HG03442 (cell line): ENCODE results near the gene HIF3A.
"Not testable (repeated sequence)": the region's sequence is repeated elsewhere in the genome, so short reads cannot be mapped to it uniquely, and the experiment has no call there.

Experiments used
- ATAC-seq: cut with Tn5 transposase; IDR thresholded peaks from one replicate; pipeline ENCODE4 v1.9.1; 2021; ENCODE audit warnings: mild to moderate bottlenecking, moderate library complexity; ENCODE audit not compliant: unreplicated experiment

HIF3A gene

DNA sequence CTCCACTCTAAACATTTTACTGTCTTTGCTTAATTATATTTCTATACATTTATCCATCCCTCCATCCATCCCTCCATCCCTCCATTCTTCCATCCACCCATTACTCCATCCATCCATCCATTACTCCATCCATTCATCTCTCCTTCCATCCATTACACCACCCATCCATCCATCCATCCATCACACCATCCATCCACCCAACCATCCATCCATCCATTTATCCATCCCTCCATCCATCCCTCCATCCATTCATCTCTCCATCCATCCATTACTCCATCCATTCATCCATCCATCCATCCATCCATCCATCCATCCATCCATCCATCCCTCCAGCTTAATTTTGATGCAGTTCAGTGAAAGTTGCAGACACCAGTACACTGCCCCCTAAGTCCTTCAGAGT, 5.0 kb upstream of the HIF3A start:
- ATAC-seq, result no peak

DNA sequence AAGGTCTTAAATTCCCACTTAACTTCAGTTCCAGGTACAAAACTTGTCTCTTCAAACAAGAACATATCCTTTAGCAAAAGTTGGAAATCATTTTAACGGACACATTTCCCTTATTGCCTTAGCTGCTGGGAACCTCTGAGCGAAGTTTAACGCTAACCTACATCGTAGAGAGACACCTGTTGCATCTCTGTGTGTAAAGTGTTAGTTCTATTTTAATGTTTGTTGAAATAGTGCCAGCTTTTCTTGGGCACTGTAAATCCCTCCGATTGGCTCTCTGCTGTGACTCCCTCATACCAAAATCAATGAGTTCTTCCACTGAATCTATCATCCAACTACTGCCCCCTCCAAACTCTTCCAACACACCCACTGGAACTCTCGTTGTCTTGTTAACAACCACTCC, 2.3 kb upstream of the HIF3A start:
- no peak for ATAC-seq

- ATAC-seq, result no peak
These were observed 1.2 kb upstream of the HIF3A start for GRCh38 chr19:46295401-46296201.

DNA sequence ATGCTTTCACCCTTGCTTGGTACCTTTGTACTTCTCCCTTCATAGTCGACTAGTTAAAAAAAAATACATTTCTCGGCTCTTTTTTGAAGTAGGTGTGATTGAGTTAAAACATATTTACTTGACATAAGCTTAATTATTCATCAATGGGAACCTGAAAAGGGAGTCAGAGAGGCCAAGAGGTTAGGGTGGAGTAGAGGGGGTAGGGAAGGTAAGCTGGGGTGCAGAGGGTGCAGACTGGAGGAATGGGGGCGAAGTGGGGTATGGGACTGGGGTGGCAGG, 701 bp upstream of the HIF3A start:
- ATAC-seq, result no peak

DNA sequence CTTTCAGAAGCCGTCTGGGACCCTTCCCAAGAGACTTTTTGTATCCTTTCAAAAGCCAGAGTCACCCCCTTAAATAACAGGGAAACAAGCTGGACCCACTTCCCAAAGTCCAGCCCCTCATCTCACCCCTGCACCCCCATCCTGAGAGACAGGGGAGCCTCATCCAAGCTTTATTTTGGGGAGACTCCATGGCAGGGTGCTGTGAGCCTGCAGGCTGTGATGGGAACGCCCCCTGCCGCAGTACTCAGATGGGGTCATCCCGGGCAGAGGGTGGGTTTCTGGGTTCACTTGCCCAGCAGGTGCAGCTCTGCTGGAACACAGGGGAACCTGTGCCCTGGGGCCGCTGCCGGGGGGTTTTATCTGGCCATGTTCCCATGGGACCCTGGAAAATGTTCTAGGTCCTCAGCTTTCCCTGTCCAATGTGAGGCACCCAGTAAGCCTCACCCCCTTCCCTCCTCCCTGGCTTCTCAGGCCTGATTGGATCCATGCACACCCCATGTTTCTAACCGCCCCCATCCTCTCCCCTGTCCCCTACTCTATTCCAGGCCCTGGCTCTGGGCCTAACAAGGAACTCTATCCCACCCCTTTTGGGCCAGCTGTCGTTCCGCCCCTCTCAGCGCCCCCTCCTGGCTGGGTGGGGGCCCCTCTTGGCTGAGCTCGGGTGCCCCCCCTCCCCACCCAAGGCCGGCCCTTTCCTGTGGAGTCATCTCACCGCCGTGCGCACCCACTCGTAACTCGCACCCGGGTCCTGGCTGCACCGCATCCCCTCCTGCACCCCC, 1.0 kb downstream of the HIF3A start:
- no peak for ATAC-seq

GRCh38 chr19:46298479-46299003, 1.7 kb downstream of the HIF3A start:
- ATAC-seq, result no peak

GRCh38 chr19:46299004-46299509, 2.2 kb downstream of the HIF3A start:
- no peak for ATAC-seq

GRCh38 chr19:46299695-46300094, 2.9 kb downstream of the HIF3A start:
- no peak for ATAC-seq

DNA sequence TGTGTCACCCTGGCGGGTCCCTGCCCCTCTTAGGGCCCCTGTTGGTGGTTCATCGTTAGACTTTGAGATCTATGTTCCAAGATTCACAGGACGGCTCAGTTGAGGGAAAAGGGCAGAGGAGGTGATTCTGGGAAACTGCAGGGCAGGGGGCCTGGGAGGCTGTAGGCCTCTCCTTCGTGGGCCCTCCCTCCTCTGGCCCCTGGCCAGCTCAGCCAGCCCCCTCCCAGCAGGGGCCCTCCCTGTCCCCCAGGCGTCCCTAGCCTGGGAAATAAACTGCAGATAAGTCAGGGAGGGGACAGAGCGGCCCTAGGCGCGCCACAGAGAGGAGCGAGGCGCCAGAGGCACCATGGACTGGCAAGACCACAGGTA, 6.5 kb downstream of the HIF3A start:
- no peak for ATAC-seq

DNA sequence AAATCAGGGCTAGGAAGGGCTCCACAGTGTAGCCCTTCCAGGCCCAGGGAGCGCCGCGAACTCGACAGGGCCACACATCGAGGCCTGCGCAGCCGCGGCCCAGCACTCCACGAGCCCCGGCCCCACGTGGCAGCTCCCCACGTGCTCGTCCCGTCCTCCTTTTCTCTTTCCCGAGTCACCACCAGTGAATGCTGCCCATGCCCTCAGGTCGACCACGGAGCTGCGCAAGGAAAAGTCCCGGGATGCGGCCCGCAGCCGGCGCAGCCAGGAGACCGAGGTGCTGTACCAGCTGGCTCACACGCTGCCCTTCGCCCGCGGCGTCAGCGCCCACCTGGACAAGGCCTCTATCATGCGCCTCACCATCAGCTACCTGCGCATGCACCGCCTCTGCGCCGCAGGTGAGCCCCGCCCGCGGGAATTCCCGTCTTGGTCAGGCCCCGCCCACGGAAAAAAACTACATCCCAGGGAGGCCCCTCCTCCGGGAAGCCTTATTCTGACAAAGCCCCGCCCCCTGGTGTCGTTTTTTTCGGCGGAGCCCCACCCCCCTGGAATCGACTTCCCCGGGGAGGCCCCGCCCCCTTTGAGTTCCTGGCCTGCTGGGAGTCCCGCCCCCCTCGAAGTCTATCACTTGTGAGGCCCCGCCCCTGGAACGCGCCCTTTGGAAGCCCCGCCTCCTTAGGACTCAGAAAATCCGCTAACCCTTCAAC, 7.0 kb downstream of the HIF3A start:
- no peak for ATAC-seq

DNA sequence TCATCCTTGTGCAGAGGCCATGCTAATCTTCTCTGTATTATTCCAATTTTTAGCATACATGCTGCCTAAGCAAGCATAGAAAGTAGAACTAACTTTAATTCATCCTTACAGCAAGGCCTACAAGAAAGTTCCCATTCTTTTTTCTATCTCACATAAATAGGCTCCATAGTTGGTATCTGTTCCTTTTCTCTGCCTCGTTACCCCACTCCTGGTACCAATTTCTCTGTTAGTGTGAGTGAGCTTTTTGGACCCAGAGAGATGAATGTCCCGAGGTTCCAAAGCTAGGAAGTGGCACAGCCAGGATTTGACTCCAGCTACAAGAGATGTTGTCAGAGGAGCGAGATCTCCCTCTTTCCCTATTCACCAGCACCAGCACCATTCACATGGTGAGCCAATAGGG, 9.7 kb downstream of the HIF3A start:
- no peak for ATAC-seq

- no peak for ATAC-seq
These were observed 11.7 kb downstream of the HIF3A start for GRCh38 chr19:46308510-46308909.

DNA sequence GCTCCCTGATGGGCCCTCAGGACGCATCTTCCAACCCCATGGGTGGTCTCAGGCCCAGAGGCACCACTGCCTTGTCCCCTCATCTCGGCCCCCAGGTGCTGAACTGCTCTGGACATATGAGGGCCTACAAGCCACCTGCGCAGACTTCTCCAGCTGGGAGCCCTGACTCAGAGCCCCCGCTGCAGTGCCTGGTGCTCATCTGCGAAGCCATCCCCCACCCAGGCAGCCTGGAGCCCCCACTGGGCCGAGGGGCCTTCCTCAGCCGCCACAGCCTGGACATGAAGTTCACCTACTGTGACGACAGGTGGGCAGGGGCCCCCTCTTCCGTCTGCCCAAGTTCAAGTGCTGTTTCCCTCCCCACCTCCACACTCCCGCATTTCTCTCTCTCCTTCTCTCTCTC, 12.2 kb downstream of the HIF3A start:
- no peak for ATAC-seq

DNA sequence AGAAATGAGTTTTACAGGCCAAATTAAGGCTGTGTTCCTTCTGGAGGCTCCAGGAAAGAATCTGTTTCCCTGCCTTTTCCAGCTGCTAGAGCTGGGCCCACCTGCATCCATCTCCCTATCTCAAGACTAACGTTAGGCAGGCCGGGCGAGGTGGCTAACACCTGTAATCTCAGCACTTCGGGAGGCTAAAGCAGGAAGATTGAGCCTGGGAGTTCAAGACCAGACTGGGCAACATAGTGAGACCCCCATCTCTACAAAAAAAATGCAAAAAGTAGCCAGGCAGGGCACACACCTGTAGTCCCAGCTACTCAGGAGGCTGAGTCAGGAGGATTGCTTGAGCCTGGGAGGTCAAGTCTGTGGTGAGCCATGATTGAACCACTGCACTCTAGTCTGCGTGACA, 14.6 kb downstream of the HIF3A start:
- no peak for ATAC-seq

DNA sequence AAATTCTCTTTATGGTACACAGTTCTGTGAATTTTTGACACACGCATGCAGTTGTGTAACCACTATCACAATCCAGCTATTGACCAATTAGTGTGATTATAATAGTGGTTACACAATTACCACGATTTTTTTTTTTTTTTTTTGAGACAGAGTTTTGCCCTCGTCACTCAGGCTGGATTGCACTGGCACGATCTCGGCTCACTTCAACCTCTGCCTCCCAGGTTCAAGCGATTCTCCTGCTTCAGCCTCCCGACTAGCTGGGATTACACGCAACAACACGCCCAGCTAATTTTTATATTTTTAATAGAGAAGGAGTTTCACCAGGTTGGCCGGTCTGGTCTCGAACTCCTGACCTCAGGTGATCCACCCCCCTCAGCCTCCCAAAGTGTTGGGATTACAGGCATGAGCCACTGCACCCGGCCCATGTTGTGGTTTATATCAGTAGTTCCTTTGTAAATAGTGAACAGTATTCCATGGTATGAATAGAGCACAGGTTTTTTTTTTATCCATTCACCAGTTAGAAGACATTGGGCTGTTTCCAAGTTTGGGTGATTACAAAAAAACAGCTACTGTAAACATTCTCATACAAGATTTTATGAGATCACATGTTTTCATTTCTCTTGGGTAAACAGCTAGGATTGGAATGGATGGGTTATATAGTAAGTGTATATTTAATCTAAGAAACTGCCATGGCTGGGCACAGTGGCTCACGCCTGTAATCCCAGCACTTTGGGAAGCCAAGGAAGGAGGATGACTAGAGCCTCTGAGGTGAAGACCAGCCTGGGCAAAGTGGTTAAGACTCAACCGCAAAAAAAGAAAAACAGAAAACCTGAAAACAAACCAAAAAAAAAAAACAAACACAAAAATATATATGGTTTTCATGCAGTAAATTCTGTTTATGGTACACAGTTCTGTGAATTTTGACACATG, 17.0 kb downstream of the HIF3A start:
- ATAC-seq, result not testable (repeated sequence)

- no peak for ATAC-seq
These were observed 20.5 kb downstream of the HIF3A start for GRCh38 chr19:46317339-46317738.

DNA sequence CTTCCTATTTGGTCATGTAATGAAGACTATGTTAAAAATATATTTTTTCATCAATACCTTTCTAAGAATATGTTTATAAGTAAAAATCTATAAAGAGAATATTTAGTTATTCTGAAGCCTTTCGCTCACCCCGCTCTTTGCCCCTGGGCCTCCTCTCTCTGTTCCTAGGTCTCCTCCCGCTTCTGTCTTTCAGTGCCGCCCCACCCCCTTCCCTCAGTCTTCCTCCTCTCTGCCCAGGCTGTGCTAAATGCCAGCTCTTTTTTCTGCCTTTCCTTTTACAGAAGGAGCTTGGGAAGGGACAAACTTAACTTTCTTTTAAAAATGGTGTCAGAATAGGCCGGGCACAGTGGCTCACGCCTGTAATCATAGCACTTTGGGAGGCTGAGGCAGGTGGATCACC, 22.8 kb downstream of the HIF3A start:
- ATAC-seq, result no peak

GRCh38 chr19:46320559-46320958, 23.7 kb downstream of the HIF3A start:
- no peak for ATAC-seq

DNA sequence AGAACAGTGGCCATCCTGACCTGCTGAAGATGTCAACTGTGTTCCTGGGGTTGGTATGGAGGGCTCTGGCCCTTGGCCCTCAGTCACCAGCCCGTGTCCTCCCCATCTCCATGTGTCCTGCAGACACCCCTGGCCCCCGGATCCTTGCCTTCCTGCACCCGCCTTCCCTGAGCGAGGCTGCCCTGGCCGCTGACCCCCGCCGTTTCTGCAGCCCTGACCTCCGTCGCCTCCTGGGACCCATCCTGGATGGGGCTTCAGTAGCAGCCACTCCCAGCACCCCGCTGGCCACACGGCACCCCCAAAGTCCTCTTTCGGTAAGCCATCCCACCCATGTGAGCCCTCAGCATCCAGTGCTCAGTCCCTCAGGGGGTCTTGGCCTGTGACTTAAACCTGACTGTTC, 24.8 kb downstream of the HIF3A start:
- no peak for ATAC-seq

DNA sequence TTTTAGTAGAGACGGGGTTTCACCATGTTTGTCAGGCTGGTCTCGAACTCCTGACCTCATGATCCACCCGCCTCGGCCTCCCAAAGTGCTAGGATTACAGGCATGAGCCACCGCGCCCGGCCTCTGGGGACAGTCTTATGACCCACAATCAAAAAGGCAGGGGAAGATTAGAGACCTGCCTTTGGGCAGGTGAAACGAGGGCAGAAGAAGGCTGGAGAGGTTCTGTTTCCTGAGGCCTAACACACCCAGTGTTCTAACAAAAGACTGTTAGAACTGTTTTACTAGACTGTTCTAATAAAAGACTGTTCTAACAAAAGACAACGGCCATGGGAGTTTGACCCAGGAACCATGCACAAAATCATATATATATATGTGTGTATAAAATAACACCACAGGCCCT, 26.4 kb downstream of the HIF3A start:
- not testable (repeated sequence) for ATAC-seq

DNA sequence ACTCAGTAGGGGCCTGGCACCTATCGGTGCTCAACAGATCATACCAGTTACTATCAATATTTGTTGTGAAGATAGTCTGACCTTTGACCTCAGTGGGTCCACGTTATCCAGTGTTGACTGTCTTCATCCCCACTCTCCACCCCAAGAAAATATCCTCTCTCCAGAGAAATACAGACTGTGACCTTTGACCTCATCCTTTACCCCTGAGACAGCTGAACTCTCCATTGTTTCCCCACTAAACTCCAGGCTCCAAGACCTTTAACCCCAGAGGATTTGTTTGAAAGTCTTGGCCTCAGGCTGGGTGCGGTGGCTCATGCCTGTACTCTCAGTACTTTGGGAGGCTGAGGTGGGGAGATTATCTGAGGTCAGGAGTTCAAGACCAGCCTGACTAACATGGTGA, 27.4 kb downstream of the HIF3A start:
- no peak for ATAC-seq
